Large intestine (tissue), 3 donors: ENCODE data around the gene DNAJC16. TPM values are rescaled to one million over a fixed set of nuclear protein-coding genes. Genes with fewer than 3 reads are reported as not detected.

ENCODE experiments used
- DNase-seq, 2 donors: peaks; one replicate each; pipeline versions ENCODE4 v3.0.0 to v3.0.0-alpha.2; 2013
- H3K27ac ChIP-seq: one replicate; pipeline ENCODE4 v1.5.1; 2013; ENCODE audit warnings: low read length
- H3K27me3 ChIP-seq: 2 replicates; pipeline ENCODE4 v1.6.1; 2013; ENCODE audit warnings: low read length; ENCODE audit not compliant: control insufficient read depth, insufficient read depth
- H3K36me3 ChIP-seq: 2 replicates; pipeline ENCODE4 v1.6.1; 2013; ENCODE audit warnings: low read length; ENCODE audit not compliant: control insufficient read depth, insufficient read depth
- H3K4me1 ChIP-seq: one replicate; pipeline ENCODE4 v1.6.1; 2013; ENCODE audit warnings: low read length; ENCODE audit not compliant: control insufficient read depth, insufficient read depth
- H3K4me3 ChIP-seq: one replicate; pipeline ENCODE4 v1.5.1; 2013; ENCODE audit warnings: low read length
- H3K9me3 ChIP-seq: one replicate; pipeline ENCODE4 v1.6.1; 2013; ENCODE audit warnings: mild to moderate bottlenecking, low read depth, low read length, moderate library complexity; ENCODE audit not compliant: control insufficient read depth
- WGBS: methylation state at CpG from one replicate; pipeline ENCODE4 v1.1.5; 2013; ENCODE audit warnings: low lambda C conversion rate; ENCODE audit not compliant: insufficient coverage; 5-methylcytosine and 5-hydroxymethylcytosine counted together
- polyA plus RNA-seq: library from polyadenylated mRNA; unstranded; fragments of 120-200 nt; gene quantifications from one replicate; pipeline ENCODE4 v1.2.1, GENCODE V29; 2013

The DNAJC16 gene
- polyA plus RNA-seq, 1 donor: 33.0 TPM

DNA sequence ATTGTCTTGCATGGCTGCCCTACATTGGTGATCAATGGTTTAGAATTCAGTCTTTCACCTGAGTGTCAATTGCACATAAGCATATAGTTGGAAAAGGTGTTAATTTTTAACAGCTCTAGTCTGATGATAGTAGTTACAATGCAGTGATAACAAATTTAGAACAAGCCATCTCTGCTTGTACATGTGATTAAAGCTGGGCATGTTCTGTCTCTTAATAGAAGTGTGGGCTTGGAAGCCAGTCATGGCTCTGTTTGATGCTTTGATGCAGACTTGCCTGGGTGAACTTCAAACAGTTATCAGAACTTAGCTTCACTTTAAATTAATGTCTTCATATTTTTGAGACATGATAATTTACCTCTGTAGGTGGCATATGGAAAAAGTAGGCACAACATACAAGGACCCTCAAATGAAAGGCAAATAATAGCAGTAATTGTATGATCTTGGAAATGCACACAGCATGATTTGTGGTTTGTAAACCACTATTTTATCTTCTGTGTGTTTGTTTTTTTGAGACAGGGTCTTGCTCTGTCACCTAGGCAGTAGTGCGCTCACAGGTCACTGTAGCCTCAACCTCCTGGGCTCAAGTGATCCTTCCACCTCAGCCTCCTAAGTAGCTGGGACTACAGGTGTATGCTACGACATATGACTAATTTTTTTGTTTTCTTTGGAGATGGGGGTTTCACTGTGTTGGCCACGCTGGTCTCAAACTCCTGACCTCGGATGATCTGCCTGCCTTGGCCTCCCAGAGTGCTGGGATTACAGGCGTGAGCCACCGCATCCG, 94.4 kb downstream of the DNAJC16 start:
- no peaks in the 10 kb centered on the region for H3K27me3 ChIP-seq
- no peaks in the 10 kb centered on the region for H3K9me3 ChIP-seq
- peaks cover 3% of the 10 kb centered on the region for H3K36me3 ChIP-seq
- WGBS: no CpG with 5 or more reads among the region's 7 CpGs
- H3K4me1 ChIP-seq: peaks cover 51% of the 10 kb centered on the region
- H3K27ac ChIP-seq: no peak overlapping the region
- DNase-seq: no peak
- H3K4me3 ChIP-seq: no peak overlapping the region

- H3K27me3 ChIP-seq: no peaks in the 10 kb centered on the region
- H3K4me1 ChIP-seq: peaks cover 45% of the 10 kb centered on the region
- peaks cover 10% of the 10 kb centered on the region for H3K36me3 ChIP-seq
- peak in 1 of 2 donors; percentile 9 for DNase-seq
- WGBS: no CpG with 5 or more reads among the region's 5 CpGs
- H3K4me3 ChIP-seq: no peak overlapping the region
- H3K9me3 ChIP-seq: no peaks in the 10 kb centered on the region
- no peak overlapping the region for H3K27ac ChIP-seq
Measured at GRCh38 chr1:15621975-15622374, 95.3 kb downstream of the DNAJC16 start.

- Histone ChIP-seq H3K9me3 (no peaks in the 10 kb centered on the region), H3K4me3 (no peak overlapping the region), H3K27me3 (no peaks in the 10 kb centered on the region), H3K36me3 (peaks cover 11% of the 10 kb centered on the region), H3K27ac (no peak overlapping the region), H3K4me1 (peaks cover 45% of the 10 kb centered on the region)
- DNase-seq: no peak
- WGBS: no CpG with 5 or more reads among the region's 7 CpGs
Measured at GRCh38 chr1:15622712-15623373, 96.2 kb downstream of the DNAJC16 start.

GRCh38 chr1:15623435-15623834, 96.8 kb downstream of the DNAJC16 start:
- no peak for DNase-seq
- Histone ChIP-seq H3K27ac (no peak overlapping the region), H3K9me3 (no peaks in the 10 kb centered on the region), H3K36me3 (peaks cover 11% of the 10 kb centered on the region), H3K4me3 (no peak overlapping the region), H3K4me1 (peaks cover 45% of the 10 kb centered on the region), H3K27me3 (no peaks in the 10 kb centered on the region)
- WGBS: no CpG with 5 or more reads among the region's 6 CpGs

GRCh38 chr1:15624133-15624714, 97.6 kb downstream of the DNAJC16 start:
- H3K36me3 ChIP-seq: peaks cover 16% of the 10 kb centered on the region
- no peaks in the 10 kb centered on the region for H3K27me3 ChIP-seq
- WGBS: no CpG with 5 or more reads among the region's 3 CpGs
- no peaks in the 10 kb centered on the region for H3K9me3 ChIP-seq
- H3K27ac ChIP-seq: no peak overlapping the region
- H3K4me1 ChIP-seq: peaks cover 45% of the 10 kb centered on the region
- H3K4me3 ChIP-seq: no peak overlapping the region
- no peak for DNase-seq

DNA sequence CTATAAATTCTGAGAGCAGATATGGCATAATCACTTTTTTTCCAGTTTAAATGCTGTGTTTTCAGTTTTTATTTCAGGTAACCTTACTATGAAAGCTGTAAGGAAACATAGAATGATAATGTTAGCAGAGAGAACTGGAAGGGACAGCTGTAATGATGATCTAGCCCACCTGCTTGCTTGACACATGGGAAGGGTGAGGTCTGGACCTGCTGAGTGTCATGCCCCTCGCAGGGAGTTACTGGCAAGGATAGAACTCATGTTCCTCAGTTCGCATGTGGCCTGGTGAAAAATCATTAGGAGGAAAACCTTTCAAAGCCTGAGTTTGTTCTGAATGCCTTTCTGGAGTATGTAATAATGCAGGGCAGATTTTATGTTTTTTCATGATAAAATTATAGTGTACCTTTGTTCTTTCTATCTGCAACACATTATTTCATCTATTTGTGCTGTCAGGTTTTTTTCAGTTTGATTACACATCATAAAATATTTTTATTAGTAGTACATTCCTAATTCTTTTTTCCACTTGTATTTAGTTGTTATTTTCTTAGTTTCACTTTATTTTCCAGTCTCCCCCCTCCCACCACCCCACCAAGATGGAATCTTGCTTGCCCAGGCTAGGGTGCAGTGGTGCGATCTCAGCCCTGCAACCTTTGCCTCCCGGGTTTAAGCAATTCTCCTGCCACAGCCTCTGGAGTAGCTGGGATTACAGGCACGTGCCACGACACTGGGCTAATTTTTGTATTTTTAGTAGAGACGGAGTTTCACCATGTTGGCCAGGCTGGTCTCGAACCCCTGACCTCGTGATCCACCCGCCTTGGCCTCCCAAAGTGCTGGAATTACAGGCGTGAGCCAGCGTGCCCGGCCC, 98.6 kb downstream of the DNAJC16 start:
- peak in 1 of 2 donors; percentile 25 for DNase-seq
- no peaks in the 10 kb centered on the region for H3K27me3 ChIP-seq
- peaks cover 17% of the 10 kb centered on the region for H3K36me3 ChIP-seq
- WGBS: no CpG with 5 or more reads among the region's 13 CpGs
- H3K4me1 ChIP-seq: peaks cover 36% of the 10 kb centered on the region
- no peaks in the 10 kb centered on the region for H3K9me3 ChIP-seq
- H3K4me3 ChIP-seq: no peak overlapping the region
- H3K27ac ChIP-seq: no peak overlapping the region

Other genes starting within 250 kb of the DNAJC16 start
- gene EFHD2, start 117.0 kb upstream of the DNAJC16 start, polyA plus RNA-seq: 57.2 TPM
- 0.12 TPM for gene CTRC, start 88.4 kb upstream of the DNAJC16 start, polyA plus RNA-seq
- 0.18 TPM for gene CELA2A, start 70.1 kb upstream of the DNAJC16 start, polyA plus RNA-seq
- not detected for gene CELA2B, start 50.7 kb upstream of the DNAJC16 start, polyA plus RNA-seq
- gene CASP9, start 2.6 kb upstream of the DNAJC16 start, polyA plus RNA-seq: 18.8 TPM
- 51.9 TPM for gene AGMAT, start 58.2 kb downstream of the DNAJC16 start, polyA plus RNA-seq
- gene DDI2, start 90.6 kb downstream of the DNAJC16 start, polyA plus RNA-seq: 28.5 TPM
- 26.6 TPM for gene PLEKHM2, start 157.5 kb downstream of the DNAJC16 start, polyA plus RNA-seq
- 2.7 TPM for gene SLC25A34, start 209.4 kb downstream of the DNAJC16 start, polyA plus RNA-seq
- 15.6 TPM for gene TMEM82, start 215.7 kb downstream of the DNAJC16 start, polyA plus RNA-seq
- gene FBLIM1, start 231.9 kb downstream of the DNAJC16 start, polyA plus RNA-seq: 76.8 TPM